Measurements from ENCODE around the gene GLUD2.
"Not testable (repeated sequence)": the region's sequence is repeated elsewhere in the genome, so short reads cannot be mapped to it uniquely, and the experiment has no call there.

GLUD2 gene

GRCh38 chrX:121047441-121048419, at the start of gene GLUD2:
Gene GLUD2 (plus strand): TSS chrX:121047610. CDS start chrX:121047685, 75 bp downstream.
- DNase-seq (ENCODE audit: low spot score) = not testable (repeated sequence)

DNA sequence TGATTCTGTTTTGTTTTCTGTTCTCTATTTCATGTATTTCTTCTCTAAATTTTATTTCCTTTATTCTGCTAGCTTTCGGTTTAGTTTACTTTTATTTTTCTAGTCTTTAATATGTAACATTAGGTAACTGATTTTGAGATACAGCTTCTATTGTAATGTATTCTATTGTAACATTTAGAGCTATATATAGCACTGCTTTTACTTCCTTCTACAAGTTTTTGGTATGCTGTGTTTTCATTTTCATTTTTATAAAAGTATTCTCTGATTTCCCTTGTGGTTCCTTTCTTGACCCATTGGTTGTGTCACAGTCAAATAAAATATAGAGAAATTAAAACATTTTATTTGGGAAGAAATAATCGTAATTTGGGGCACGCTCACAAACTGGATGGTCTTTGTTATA, 48.0 kb upstream of the GLUD2 start:
- DNase-seq (ENCODE audit: low spot score) = no peak

GRCh38 chrX:121000589-121000988, 46.8 kb upstream of the GLUD2 start:
- DNase-seq (ENCODE audit: low spot score) = peak; percentile 1

GRCh38 chrX:121008920-121009319, 38.5 kb upstream of the GLUD2 start:
- no peak for DNase-seq (ENCODE audit: low spot score)

- no peak for DNase-seq (ENCODE audit: low spot score)
These were observed 37.6 kb upstream of the GLUD2 start for GRCh38 chrX:121009764-121010163.

DNA sequence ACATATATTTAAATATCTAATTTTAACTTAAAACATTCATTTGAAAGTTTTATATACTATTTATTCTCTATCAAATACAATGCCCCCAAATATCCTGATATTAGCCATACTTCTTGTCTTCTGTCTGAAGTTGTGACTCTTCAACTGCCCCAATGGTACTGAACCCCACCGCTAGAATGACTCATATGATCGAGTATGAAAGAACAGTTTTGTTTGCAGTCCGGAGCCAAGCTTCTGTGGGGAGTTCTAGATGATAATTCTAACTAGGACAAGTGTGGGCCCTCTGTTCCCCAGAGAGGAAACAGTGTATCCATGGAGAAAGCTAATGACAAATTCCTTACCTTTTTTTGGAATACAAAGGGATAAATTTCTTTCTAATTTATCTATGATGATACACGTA, 37.2 kb upstream of the GLUD2 start:
- no peak for DNase-seq (ENCODE audit: low spot score)

- no peak for DNase-seq (ENCODE audit: low spot score)
These were observed 36.2 kb upstream of the GLUD2 start for GRCh38 chrX:121011254-121011653.

DNA sequence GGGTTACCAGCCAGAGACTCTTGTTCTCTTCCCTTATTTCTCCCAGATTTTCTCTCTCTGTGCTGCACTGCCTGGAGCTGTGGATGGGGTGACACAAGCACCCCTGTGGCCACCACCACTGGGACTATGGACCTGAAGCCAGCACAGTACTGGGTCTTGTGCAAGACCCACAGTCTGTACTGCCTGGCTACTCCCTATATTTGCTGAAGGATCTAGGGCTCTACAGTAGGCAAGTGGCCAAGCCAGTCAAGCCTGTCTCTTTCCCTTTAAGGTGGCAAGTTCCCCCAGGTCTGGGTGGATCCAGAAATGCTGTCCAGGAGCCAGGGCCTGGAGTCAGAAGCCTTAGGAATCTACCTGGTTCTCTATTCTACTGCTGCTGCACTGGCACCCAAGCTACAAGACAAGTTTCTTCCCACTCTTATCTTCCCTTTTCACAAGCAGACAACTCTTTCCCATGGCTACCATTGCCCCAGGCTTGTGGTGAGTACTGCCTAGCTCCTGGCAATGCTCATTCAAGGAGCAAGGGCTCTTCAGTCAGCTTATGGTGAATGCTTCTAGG, 33.4 kb upstream of the GLUD2 start:
- no peak for DNase-seq (ENCODE audit: low spot score)

DNA sequence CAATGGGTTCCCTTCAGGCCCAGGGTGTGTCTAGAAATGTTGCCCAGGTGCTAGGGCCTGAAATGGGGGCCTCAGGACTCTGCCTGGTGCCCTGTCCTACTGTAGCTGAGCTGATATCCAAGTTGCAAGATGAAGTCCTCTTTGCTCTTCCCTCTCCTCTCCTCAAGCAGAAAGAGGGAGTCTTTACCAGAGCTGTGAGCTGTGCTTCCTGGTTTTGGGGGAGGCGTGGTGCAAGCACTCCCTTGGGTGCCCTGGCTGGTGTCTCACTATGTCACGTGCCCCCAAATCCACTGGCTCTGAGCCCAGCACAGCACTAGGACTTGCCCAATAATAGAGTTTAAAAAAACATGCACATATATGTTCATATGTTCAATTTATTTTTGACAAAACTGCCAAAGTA, 32.6 kb upstream of the GLUD2 start:
- DNase-seq (ENCODE audit: low spot score) = no peak

DNA sequence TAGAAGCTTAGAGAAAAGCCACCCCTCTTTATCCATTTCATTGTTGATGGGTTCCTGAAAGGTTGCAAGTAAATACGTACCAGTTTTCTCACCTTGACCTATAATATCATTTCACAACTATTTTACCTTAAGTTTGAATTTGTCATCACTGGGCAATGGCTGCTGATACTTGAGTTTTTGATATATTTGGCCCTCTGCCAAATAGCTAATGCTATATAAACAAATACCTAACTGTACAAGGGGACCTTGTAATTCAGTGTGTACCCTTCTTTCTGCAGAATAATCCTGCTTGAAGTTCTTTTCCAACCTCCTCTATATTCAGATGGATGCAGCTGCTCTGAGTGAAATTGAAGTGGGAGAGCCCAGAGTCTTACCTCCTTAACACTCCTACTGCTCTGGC, 19.0 kb upstream of the GLUD2 start:
- no peak for DNase-seq (ENCODE audit: low spot score)

DNA sequence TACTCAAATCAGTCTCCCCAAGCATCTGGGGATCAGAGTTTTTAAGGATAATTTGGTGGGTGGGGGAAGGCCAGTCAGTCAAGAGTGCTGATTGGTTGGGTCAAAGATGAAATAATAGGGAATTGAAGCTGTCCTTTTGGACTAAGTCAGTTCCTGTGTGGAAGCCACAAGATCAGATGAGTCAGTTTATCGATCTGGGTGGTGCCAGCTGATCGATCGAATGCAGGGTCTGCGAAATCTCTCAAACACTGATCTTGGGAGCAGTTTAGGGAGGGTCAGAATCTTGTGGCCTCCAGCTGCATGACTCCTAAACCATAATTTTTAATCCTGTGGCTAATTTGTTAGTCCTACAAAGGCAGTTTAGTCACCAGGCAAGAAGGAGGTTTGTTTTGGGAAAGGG, 17.3 kb upstream of the GLUD2 start:
- DNase-seq (ENCODE audit: low spot score) = no peak

DNA sequence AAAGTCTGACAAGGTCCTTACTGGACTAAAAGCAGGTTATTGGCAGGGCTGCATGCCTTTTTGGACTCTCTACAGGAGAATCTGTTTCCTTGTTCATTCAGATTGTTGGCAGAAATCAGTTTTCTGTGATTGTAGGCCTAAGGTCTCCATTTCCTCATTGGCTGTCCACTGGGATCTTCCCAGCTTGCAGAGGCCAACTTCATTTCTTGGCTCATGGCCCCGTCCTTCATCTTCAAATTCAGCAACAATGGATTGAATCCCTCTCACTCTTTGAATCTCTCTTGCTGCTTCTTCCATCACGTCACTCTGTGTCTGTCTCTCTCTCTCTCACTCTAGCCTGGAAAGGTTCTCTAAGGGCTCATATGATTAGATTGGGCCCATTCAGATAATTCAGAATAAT, 14.9 kb upstream of the GLUD2 start:
- no peak for DNase-seq (ENCODE audit: low spot score)

DNA sequence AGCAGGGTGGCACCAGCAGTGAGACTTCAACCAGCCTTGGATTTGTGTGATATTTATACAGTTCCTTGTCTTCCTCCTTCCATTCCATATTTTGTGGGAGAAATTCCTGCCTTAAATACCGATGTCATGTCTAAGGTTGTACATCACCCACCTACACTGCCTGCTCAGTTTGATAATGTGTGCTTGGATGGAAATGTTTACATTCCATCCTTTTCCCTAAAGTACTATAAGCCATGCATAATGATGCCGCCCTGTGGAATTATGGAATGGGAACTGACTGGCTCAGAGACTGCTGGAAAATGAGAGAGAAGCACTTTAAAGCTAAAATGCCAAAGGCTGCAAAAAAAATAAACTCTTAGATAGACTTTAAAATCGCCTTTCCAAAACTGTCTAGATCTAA, 11.3 kb upstream of the GLUD2 start:
- no peak for DNase-seq (ENCODE audit: low spot score)

DNA sequence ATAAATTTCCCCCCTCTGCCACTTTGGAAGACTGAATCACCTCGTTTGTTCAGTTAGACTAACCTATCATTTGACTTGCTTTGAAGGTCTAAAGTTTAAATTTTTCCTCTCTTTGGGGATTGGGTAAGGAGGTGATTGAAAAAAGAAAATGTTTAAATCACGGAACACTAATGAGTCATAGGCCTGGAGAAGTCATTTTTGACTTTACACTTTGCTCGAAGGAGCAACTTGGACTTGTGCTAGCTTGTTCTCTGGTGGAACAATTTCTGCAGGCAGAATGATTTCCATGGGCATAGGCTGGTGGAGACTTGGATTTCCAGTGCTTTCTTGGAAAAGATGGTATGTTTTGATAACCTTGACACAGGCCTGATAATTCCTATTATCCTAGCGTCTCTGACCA, 10.5 kb upstream of the GLUD2 start:
- no peak for DNase-seq (ENCODE audit: low spot score)

DNA sequence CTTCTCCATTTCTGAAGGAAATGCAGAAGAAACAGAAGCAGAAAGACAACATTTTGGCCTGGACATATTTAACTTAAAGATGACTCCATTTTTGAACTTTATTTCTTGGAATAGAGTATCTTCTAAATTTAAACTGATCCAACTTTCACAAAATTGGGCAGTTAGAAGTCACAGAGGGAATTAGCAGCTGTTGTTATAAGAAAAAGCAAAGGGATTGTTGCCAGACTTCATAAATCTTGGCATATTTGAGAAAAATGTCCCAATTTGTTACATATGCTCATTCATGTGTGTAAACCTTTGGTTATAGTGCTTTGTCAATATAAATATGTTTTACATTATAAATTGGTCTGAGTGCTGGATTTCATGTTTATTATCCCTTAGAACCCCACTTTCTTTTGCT, 3.4 kb downstream of the GLUD2 start:
- no peak for DNase-seq (ENCODE audit: low spot score)

DNA sequence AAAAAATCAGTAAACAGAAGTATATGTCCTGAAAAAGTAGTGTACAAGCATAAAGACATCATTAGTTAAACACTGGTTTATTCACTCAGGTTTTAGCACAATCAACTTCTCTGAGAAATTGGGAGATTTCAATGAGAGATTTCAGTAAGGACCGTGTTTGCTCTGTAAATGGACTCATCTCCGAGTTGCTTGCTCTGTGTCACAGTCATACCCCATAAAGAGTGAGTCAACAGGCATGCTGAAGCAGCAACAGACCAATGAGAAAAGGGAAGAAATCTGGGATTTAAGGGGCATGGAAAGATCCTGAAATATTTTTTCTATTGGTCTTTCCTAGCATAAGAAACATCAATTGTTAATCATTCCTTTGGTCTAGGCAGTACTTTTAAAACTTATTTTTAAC, 4.7 kb downstream of the GLUD2 start:
- DNase-seq (ENCODE audit: low spot score) = no peak

- DNase-seq (ENCODE audit: low spot score) = no peak
These were observed 14.9 kb downstream of the GLUD2 start for GRCh38 chrX:121062289-121062688.

DNA sequence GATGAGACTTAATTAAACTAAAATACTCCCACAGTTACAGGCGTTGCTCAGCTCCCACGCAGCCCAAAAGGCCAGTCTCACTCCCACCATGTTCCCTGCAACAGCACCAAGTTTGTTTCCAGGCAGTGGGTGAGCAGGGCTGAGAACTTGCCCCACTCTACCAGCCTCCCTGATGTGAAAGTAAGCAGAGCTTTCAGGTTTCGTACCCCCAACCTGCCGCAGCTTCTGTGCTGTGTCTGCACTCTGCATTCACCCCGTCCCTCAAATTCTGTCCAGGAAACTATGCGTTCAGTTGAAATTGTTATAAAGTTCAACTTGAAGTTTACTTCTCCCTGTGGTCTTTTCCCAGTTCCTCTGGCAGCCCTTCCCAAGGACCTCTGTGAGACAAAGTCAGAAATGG, 17.2 kb downstream of the GLUD2 start:
- DNase-seq (ENCODE audit: low spot score) = no peak

DNA sequence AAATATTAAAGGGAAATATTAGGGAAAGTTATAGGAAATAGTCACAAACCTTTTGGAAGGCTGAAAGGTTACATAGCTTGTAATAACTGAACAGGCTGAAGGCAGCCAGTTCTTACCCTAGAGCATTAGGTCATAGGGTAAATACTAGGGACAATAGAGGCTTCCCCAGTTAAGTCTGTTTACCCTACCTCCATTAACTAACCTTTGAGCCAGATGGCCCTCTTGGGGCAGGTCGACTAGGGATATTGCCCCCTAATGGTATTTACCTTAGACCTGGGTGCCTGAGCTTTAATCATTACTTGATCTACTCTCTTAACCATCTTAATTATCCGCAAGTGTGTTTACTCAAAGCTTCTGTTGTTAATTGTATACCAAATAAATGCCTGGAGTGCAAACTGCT, 36.8 kb downstream of the GLUD2 start:
- not testable (repeated sequence) for DNase-seq (ENCODE audit: low spot score)

DNA sequence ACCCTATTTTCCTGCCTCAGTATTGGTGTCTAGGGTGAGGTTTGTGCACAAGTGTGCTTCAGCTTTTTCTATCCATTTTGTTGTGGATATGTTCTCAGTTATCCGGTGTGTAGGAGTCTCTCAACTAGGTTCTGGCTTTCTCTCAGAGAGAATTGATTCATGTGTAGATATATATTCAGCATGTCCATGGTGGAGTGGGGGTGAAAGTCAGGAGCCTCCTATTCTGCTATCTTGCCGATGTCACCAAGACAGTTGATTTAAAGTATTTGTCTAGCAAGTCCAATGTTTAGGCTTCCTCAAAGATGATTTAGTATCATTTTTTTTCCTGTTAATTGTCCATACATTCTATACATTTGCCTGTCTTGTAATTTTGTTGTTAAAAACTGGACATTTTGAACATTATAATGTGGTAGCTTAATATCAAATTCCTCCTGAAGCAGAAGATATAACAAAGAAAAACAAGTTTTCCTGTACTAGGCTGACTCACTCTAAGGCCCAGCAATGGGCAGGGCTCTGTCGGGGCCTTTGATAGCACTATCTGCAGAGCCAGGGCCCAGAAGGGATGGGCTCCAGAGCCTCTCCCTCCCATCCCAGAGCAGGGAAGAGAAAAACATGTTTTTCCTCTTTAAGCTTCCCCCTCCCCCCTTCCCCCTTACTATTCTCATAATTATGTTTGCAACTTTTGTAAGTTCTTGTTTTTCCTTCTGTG, 37.6 kb downstream of the GLUD2 start:
- DNase-seq (ENCODE audit: low spot score) = no peak

DNA sequence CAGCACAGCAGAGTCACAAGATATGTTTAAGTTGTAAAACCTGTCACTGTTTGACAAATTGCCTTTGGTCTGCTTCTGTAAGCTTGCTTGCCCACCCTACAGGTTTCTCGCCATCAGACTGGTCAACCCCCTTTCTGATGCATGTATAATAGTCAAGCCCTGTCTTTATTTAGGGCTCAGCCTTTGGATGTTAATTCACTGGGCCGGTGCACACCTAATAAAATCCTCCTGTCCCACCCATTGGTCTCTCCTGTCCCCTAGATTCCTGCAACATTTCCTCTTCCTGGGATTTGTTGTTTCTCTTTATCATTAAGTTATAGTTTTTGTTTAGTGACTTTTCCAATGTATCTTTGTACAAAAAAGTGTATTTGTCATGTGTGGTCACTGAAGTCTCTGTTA, 38.2 kb downstream of the GLUD2 start:
- no peak for DNase-seq (ENCODE audit: low spot score)

DNA sequence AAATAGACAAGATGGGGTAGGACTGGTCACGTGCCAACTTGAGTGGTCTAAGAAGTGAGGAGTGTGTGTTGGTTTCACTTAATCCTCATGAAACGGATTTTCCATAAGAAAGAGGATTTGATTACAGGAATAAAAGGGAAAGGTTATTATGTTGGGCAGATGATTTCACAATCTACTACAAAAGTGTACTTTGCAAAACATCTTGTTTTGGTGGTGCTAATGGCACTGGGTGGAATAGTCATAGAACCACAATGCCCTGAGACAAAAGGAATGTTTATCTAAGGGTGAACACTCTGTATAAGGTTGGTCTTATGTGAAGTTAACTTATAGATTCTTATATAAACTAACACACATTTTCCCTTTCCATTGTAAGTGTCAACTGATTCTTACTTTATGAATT, 45.6 kb downstream of the GLUD2 start:
- no peak for DNase-seq (ENCODE audit: low spot score)
